GM10248 (cell line): ENCODE data around the gene PODNL1.

Source experiments
- CTCF ChIA-PET: fragments of 300-600 bp; sonication (Branson Sonifier 250); formaldehyde crosslinking; extraction: SDS; loops from one replicate; lab custom pipeline; 2021; ENCODE audit warnings: antibody characterized with exemption; lab: Yijun Ruan, JAX
- POLR2A ChIA-PET: fragments of 350-650 bp; sonication (Branson Sonifier 250); formaldehyde crosslinking; extraction: SDS; loops from one replicate; lab custom pipeline; 2020; ENCODE audit warnings: antibody characterized with exemption; lab: Yijun Ruan, JAX
- DNase-seq: peaks from one replicate; pipeline ENCODE4 v3.0.0; 2012; ENCODE audit errors: extremely low spot score
- TF ChIP-seq, protein P1 (sequence below): IDR thresholded peaks from 2 replicates; pipeline ENCODE4 v1.5.1; 2012; ENCODE audit warnings: mild to moderate bottlenecking, low read depth; ENCODE audit errors: extremely low read depth, missing control alignments, control extremely low read depth

Gene PODNL1

DNA sequence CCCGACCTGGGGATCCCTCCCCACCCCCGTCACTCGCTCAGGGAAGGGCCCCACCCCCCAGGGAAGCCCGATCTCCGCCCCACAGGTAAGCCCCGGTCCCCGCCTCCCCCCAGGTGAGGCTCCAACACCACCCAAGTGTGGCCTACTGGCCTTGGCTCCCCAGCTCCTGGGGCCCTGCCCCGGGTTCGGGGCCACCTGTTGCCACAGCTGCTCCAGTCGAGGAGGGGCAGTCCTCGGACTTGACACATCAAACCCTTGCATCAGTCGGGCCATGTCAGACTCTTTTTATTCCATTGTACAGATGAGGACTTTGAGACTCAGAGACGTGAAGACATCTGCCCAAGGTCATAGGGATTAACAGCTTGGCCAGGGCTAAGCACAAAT, 31.7 kb downstream of the PODNL1 start:
- no peak for DNase-seq
- ChIA-PET CTCF (interaction anchor here (0.9 to 2.2 kb wide), 5 partner anchors 10 to 230 kb away, joined by 4 to 7 read pairs (median 6); partner anchors contain the start of gene ASF1B), POLR2A (interaction anchor here (0.5 to 1.4 kb wide), 2 partner anchors 172 to 230 kb away, joined by 3 to 8 read pairs; no protein-coding TSS in a partner anchor)
- TF ChIP-seq, protein P1, sequence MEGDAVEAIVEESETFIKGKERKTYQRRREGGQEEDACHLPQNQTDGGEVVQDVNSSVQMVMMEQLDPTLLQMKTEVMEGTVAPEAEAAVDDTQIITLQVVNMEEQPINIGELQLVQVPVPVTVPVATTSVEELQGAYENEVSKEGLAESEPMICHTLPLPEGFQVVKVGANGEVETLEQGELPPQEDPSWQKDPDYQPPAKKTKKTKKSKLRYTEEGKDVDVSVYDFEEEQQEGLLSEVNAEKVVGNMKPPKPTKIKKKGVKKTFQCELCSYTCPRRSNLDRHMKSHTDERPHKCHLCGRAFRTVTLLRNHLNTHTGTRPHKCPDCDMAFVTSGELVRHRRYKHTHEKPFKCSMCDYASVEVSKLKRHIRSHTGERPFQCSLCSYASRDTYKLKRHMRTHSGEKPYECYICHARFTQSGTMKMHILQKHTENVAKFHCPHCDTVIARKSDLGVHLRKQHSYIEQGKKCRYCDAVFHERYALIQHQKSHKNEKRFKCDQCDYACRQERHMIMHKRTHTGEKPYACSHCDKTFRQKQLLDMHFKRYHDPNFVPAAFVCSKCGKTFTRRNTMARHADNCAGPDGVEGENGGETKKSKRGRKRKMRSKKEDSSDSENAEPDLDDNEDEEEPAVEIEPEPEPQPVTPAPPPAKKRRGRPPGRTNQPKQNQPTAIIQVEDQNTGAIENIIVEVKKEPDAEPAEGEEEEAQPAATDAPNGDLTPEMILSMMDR: no peak

DNA sequence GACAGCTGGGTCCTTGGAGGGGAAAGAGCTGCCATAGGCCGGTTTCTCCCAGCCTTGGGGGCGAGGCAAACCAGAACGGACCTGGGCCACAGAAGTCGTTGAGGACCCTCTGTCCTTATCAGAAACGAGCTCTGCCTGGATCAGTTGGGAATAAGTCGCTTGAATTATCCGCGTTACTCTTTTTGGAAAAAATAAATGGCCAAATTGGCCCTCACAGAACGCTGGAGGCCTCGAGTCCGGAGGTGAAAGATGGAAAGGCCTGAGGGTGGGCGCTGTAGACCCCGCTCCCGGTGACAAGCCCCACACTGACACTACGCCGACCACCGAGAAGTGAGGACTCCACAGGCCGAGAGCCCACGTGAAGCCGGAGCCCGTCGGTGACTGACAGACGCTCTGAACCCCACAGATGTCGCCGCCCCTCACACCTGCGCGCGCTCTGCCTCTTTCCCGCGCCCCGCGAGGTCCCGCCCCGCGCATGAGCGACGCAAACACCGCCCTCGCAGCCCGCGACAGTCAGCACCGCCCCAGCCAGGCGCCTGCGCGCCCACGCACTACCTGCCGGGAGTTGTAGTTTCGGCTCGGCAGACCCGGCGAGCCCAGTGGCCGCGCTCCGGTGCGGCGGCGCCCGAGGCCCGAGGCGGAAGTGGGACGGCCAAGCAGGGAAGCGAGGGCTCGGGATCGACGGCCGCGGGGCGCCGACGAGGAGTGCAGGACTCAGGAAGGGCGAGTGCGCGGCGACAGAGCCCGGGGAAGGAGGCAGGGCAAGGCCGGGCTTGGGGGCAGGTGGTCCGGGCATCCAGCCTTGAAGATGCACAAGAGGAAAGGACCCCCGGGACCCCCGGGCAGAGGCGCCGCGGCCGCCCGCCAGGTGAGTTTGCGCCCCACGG, 32.3 kb downstream of the PODNL1 start, which contains the start of the genes BRME1 and CC2D1A:
BRME1 (minus strand) TSS at position 484 of the 887 bp plus-strand sequence. CDS start 1,225 bp downstream, outside the sequence.
CC2D1A (plus strand) TSS at position 568 of the 887 bp plus-strand sequence; CDS start at position 809, 241 bp downstream.
- POLR2A ChIA-PET: interaction anchor here (0.5 to 1.4 kb wide), 2 partner anchors 173 to 231 kb away, joined by 3 to 8 read pairs; no protein-coding TSS in a partner anchor
- TF ChIP-seq, protein P1: no peak
- CTCF ChIA-PET: interaction anchor here (1.3 to 2.2 kb wide), 4 partner anchors 10 to 231 kb away, joined by 4 to 7 read pairs (median 6); partner anchors contain the start of gene ASF1B
- peak; percentile 99 for DNase-seq

DNA sequence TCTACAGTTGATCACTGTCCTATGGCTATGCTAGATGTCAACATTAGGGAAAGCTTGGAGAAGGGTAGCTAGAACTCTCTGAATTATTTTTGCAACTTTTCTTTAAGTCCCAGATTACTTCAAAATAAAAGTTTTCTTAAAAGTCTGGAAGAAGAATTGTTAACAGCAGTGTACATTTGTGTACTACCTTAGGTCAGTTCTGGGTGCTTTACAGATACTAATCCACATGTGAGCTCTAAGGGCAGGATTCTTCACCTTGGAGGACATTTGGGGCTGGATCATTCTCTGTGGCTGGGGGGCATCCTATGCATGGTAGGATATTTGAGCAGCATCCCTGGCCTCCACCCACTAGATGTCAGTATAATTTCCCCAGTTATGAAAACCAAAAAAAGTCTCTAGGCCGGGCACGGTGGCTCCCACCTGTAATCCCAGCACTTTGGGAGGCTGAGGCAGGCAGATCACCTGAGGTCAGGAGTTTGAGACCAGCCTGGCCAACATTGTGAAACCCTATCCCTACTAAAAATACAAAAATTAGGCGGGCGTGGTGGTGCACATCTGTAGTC, 35.1 kb downstream of the PODNL1 start:
- TF ChIP-seq, protein P1: peak; percentile 44
- CTCF ChIA-PET: interaction anchor here (1.0 to 2.7 kb wide), 11 partner anchors 8 to 174 kb away, joined by 3 to 8 read pairs (median 4); no protein-coding TSS in a partner anchor
- POLR2A ChIA-PET: no interaction called here
- no peak for DNase-seq

DNA sequence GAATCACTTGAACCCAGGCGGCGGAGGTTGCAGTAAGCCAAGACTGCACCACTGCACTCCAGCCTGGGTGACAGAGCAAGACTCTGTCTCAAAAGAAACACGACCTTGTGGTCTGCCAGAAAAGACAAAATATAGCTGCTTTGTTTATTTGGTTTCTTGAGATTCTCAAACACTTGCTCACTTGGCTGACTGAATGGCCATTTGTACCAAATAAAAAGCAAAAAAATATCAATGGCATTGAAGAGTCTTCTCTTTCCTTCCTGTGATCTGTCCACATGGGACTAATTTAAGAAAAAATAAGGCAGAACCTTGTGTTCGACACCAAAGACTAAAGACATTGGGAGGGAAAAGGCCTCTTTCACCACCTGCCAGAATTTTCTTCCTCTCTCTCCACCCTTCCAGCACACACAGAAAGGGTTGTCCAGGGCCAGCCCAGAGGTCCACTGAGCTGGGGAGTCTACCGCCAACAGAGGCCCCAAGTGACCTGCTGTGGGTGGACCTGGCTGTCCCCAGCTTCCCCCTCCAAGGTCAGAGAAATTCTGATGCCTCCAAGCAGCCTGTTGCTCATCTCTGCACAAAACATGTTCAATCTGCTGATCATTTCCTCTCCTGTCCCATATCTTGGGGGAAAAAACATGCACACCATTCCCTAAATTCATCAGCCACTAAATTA, 38.2 kb downstream of the PODNL1 start:
- DNase-seq: no peak
- POLR2A ChIA-PET: no interaction called here
- CTCF ChIA-PET: interaction anchor here (1.0 to 2.4 kb wide), 4 partner anchors 21 to 237 kb away, joined by 3 to 7 read pairs (median 4); partner anchors contain the start of gene MISP3
- TF ChIP-seq, protein P1: no peak

DNA sequence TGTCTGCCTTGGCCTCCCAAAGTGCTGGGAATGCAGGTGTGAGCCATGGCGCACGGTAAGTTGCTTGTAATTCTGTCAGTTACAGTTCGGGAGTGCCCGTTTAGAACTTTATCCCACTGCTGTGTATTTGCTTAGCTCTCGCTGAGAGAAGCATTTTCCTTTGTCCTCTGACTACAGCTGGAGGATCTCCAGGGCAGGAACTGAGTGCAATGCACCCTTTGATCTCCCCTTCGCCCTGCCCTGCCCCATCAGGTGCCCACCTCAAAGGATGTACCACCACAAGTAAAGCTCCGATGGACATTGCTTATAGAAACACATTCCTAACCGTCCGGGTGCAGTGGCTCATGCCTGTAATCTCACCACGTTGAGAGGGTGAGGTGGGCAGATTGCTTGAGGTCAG, 38.8 kb downstream of the PODNL1 start:
- TF ChIP-seq, protein P1: no peak
- ChIA-PET POLR2A (no interaction called here), CTCF (interaction anchor here (1.0 to 2.4 kb wide), 5 partner anchors 18 to 238 kb away, joined by 3 to 8 read pairs (median 4); partner anchors contain the start of gene MISP3)
- no peak for DNase-seq
